Stimulated activated CD8-positive, alpha-beta memory T cell treated with anti-CD3 and anti-CD28 coated beads, Interleukin-15, amount 100 ng/mL, for 1 hour (primary cell): ENCODE results near the gene FSCN2.
A peak's percentile ranks its signal among the peaks of the same experiment; 100 is the strongest.

Experiments used
- DNase-seq: peaks from one replicate; pipeline ENCODE4 v3.0.0-alpha.2; 2020; ENCODE audit warnings: low read depth

The FSCN2 gene

GRCh38 chr17:81512562-81513371 lies 15.4 kb upstream of the FSCN2 start, which contains the start of gene ACTG1:
Gene ACTG1 (minus strand): TSS chr17:81512799. CDS start chr17:81512354, 445 bp downstream.
- peak; percentile 80 for DNase-seq

GRCh38 chr17:81513372-81513752 lies 14.8 kb upstream of the FSCN2 start:
- DNase-seq = peak; percentile 35

GRCh38 chr17:81513753-81514488 lies 14.3 kb upstream of the FSCN2 start:
- DNase-seq = no peak

GRCh38 chr17:81514489-81514738 lies 13.8 kb upstream of the FSCN2 start:
- no peak for DNase-seq

GRCh38 chr17:81514739-81515529 lies 13.2 kb upstream of the FSCN2 start:
- DNase-seq = peak; percentile 47

- no peak for DNase-seq
These were observed 12.6 kb upstream of the FSCN2 start for GRCh38 chr17:81515530-81516041.

- DNase-seq = no peak
These were observed 11.7 kb upstream of the FSCN2 start for GRCh38 chr17:81516439-81516838.

GRCh38 chr17:81517009-81517338 lies 11.2 kb upstream of the FSCN2 start:
- no peak for DNase-seq

- no peak for DNase-seq
These were observed 10.7 kb upstream of the FSCN2 start for GRCh38 chr17:81517339-81518112.

- DNase-seq = no peak
These were observed 9.9 kb upstream of the FSCN2 start for GRCh38 chr17:81518113-81518784.

- DNase-seq = no peak
These were observed 9.3 kb upstream of the FSCN2 start for GRCh38 chr17:81518785-81519283.

GRCh38 chr17:81519284-81520020 lies 8.7 kb upstream of the FSCN2 start:
- peak; percentile 35 for DNase-seq

GRCh38 chr17:81520021-81520901 lies 7.9 kb upstream of the FSCN2 start:
- DNase-seq = no peak

GRCh38 chr17:81522491-81523401 lies 5.4 kb upstream of the FSCN2 start:
- no peak for DNase-seq

- DNase-seq = no peak
These were observed 4.7 kb upstream of the FSCN2 start for GRCh38 chr17:81523402-81524038.

- DNase-seq = no peak
These were observed 3.9 kb upstream of the FSCN2 start for GRCh38 chr17:81524039-81524864.

GRCh38 chr17:81524865-81525159 lies 3.4 kb upstream of the FSCN2 start:
- no peak for DNase-seq
